ENCODE results near the gene TNFSF18.

DNA sequence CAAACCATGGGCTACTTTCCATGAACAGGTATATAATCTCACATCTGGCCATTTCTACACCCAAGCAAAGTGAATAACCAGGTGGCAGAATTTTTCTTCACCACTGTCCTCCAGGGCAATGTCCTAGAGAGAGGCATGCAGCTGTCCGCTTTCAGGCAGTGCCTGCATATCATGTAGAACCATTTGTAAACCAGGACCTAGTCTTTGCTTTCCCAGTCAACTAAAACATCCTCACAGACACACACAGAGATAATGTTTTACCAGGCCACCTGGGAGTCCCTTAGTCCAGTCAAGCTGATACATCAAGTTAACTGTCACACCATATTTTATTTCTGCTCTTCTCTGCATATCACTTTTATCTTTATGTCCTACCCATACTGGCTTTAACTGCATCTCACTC is 26.2 kb downstream of the TNFSF18 start:
- TF ChIP-seq, protein P1, sequence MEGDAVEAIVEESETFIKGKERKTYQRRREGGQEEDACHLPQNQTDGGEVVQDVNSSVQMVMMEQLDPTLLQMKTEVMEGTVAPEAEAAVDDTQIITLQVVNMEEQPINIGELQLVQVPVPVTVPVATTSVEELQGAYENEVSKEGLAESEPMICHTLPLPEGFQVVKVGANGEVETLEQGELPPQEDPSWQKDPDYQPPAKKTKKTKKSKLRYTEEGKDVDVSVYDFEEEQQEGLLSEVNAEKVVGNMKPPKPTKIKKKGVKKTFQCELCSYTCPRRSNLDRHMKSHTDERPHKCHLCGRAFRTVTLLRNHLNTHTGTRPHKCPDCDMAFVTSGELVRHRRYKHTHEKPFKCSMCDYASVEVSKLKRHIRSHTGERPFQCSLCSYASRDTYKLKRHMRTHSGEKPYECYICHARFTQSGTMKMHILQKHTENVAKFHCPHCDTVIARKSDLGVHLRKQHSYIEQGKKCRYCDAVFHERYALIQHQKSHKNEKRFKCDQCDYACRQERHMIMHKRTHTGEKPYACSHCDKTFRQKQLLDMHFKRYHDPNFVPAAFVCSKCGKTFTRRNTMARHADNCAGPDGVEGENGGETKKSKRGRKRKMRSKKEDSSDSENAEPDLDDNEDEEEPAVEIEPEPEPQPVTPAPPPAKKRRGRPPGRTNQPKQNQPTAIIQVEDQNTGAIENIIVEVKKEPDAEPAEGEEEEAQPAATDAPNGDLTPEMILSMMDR (conservative IDR thresholded peaks at IDR 0.05; ENCODE audit: low read depth, low read length): no peak
- no peak for TF ChIP-seq EZH2 (IDR thresholded peaks at IDR 0.05; ENCODE audit: borderline replicate concordance, low read depth, low read length, poor library complexity, severe bottlenecking)
